GM12891 (cell line): Measurements from ENCODE around the gene CELSR1.

Experiments
- POLR2A ChIP-seq: IDR thresholded peaks from 2 replicates; pipeline ENCODE4 v1.6.1; 2011; ENCODE audit warnings: low read depth, low read length, control low read depth
- POLR2AphosphoS5 ChIP-seq: IDR thresholded peaks from 2 replicates; pipeline ENCODE4 v1.6.1; 2011; ENCODE audit warnings: low read depth, low read length, control low read depth
- POU2F2 ChIP-seq: IDR thresholded peaks from 2 replicates; pipeline ENCODE4 v1.6.1; 2011; ENCODE audit warnings: low read depth, mild to moderate bottlenecking, control low read depth, low read length, moderate library complexity
- SPI1 ChIP-seq: IDR thresholded peaks from 2 replicates; pipeline ENCODE4 v1.6.1; 2011; ENCODE audit warnings: low read depth, low read length, control low read depth
- TAF1 ChIP-seq: IDR thresholded peaks from 2 replicates; pipeline ENCODE4 v1.6.1; 2011; ENCODE audit warnings: low read depth, low read length, control low read depth

DNA sequence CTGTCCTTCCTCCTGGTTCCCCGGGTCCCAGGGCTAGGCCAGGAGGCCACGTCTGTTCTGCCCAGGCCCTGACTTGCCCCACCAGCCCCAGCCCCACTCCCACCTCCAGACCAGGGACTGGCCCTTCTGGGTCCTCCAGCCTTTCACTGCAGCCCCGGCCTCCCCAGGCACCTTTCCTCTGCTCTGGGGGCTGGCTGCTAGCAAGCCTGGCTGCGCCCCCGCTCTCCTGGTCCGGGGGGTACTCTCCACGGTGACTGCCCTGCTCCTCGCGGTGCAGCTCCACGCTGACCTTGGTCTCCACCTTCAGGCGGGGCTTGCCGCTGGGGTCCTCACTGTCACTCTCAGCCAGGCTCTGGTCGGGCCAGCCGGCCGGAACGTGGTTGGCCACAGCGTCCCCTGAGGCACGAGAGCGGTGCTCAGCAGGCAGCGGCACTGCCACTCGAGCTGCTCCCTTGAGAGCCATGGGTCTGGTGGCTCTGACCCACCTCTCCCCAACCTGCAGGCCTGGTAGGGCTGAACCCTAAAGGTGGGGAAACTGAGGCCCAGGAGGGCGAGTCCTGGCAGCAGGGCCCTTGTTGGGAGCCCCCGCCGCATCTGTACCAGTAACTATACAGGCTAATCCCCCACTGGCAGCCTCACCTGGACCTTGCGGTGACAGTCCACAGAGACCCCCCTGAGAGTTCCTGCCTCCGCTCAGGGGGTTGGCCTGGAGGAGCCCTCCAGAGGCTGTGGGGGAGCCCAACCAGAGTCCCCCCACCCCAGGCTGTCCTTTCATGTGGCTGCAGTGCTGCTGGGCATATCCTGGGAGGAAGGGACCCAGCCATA, 172.9 kb downstream of the CELSR1 start:
- no peak for TF ChIP-seq POLR2A
- no peak for TF ChIP-seq TAF1
- TF ChIP-seq POLR2AphosphoS5: no peak
- no peak for TF ChIP-seq SPI1
- no peak for TF ChIP-seq POU2F2
